ENCODE measurements around the gene ZNF207. TPM values are rescaled to one million over a fixed set of nuclear protein-coding genes. Genes with fewer than 3 reads are reported as not detected.

The ZNF207 gene
- total and polyA plus RNA-seq, 2 donors (not counting 1 experiment from before 2014, with no cell fraction given) = 135 to 314 TPM

GRCh38 chr17:32305049-32305448, 44.9 kb upstream of the ZNF207 start:
- no peaks in the 10 kb centered on the region for H3K36me3 ChIP-seq (replicated peaks in 1 of 2; ENCODE audit: control extremely low read depth in 1 of 2, control insufficient read depth in 1 of 2, extremely low read depth in 1 of 2, insufficient read depth in 2 of 2, low read length in 1 of 2)
- no peaks in the 10 kb centered on the region for H3K27me3 ChIP-seq (replicated peaks in 1 of 4; ENCODE audit: control extremely low read depth in 1 of 4, control insufficient read depth in 3 of 4, insufficient read depth in 4 of 4, low read length in 3 of 4)
- intact Hi-C loops (cut with micrococcal nuclease) = no loop called here
- WGBS (ENCODE audit: insufficient coverage) = 81% methylated on average over 9 of the region's 9 CpGs
- no peak overlapping the region for H3K27ac ChIP-seq (ENCODE audit: low read length in 2 of 2)
- H3K27me3 Mint-ChIP-seq = peaks cover 13% of the 10 kb centered on the region
- no peak overlapping the region for H3K27ac Mint-ChIP-seq
- no peak overlapping the region for H3K4me3 Mint-ChIP-seq
- DNase-seq (no peak), ATAC-seq (ENCODE audit: low read depth) (no peak)
- ChIA-PET CTCF (no interaction called here), POLR2A (interaction anchor here (0.6 kb wide), 1 partner anchor 21 kb away, joined by 5 read pairs; no protein-coding TSS in a partner anchor)
- no peaks in the 10 kb centered on the region for H3K9me3 Mint-ChIP-seq (ENCODE audit: insufficient read depth)
- no peaks in the 10 kb centered on the region for H4K20me1 ChIP-seq (ENCODE audit: control insufficient read depth, insufficient read depth, low read length, poor library complexity, severe bottlenecking)
- no peak overlapping the region for H2AFZ ChIP-seq (ENCODE audit: insufficient read depth, low read depth, low read length, poor library complexity, severe bottlenecking)
- H3K4me2 ChIP-seq (replicated peaks; ENCODE audit: low read depth, low read length, poor library complexity, severe bottlenecking) = no peak overlapping the region
- no peaks in the 10 kb centered on the region for H3K79me2 ChIP-seq (ENCODE audit: control insufficient read depth, insufficient read depth, low read length)
- TF ChIP-seq EZH2 (IDR thresholded peaks at IDR 0.05; ENCODE audit: borderline replicate concordance, insufficient read depth, low read depth, low read length, poor library complexity, severe bottlenecking) = no peak
- TF ChIP-seq, protein P1, sequence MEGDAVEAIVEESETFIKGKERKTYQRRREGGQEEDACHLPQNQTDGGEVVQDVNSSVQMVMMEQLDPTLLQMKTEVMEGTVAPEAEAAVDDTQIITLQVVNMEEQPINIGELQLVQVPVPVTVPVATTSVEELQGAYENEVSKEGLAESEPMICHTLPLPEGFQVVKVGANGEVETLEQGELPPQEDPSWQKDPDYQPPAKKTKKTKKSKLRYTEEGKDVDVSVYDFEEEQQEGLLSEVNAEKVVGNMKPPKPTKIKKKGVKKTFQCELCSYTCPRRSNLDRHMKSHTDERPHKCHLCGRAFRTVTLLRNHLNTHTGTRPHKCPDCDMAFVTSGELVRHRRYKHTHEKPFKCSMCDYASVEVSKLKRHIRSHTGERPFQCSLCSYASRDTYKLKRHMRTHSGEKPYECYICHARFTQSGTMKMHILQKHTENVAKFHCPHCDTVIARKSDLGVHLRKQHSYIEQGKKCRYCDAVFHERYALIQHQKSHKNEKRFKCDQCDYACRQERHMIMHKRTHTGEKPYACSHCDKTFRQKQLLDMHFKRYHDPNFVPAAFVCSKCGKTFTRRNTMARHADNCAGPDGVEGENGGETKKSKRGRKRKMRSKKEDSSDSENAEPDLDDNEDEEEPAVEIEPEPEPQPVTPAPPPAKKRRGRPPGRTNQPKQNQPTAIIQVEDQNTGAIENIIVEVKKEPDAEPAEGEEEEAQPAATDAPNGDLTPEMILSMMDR (IDR thresholded peaks at IDR 0.05) = no peak
- H3K9me3 ChIP-seq (ENCODE audit: control extremely low read depth in 1 of 3, control insufficient read depth in 2 of 3, insufficient read depth in 1 of 3, low read length in 2 of 3) = no peaks in the 10 kb centered on the region
- H3K9ac ChIP-seq (ENCODE audit: low read length) = no peak overlapping the region
- no peaks in the 10 kb centered on the region for H3K4me1 ChIP-seq (ENCODE audit: control insufficient read depth in 2 of 2, insufficient read depth in 2 of 2, low read length in 2 of 2)
- H3K4me3 ChIP-seq (ENCODE audit: control extremely low read depth in 1 of 5, extremely low read depth in 1 of 5, insufficient read depth in 1 of 5, low read depth in 2 of 5, low read length in 4 of 5) = no peak overlapping the region
- no peaks in the 10 kb centered on the region for H3K4me1 Mint-ChIP-seq

DNA sequence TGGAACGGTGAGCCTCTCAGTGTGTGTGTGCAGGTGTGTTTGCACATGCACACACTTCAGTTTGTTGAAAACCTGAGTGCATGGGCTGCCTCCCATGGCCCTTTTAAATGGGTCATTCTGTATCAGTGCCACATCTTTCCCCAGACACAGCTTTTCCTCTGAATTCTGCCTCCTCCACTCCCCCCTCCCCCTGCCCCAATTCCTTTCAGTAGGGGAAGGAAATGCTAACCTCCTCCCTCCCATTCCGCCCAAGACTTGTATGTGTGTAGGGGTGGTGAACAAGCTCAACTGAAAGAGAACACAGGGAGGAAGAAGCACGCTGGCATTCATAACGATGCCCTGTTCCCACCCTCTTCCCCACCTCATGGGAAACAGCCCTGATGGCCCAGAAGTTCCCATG, 42.3 kb upstream of the ZNF207 start:
- H3K4me3 Mint-ChIP-seq = no peak overlapping the region
- Histone ChIP-seq H3K9me3 (ENCODE audit: control extremely low read depth in 1 of 3, control insufficient read depth in 2 of 3, insufficient read depth in 1 of 3, low read length in 2 of 3) (no peaks in the 10 kb centered on the region), H3K4me3 (ENCODE audit: control extremely low read depth in 1 of 5, extremely low read depth in 1 of 5, insufficient read depth in 1 of 5, low read depth in 2 of 5, low read length in 4 of 5) (no peak overlapping the region), H3K79me2 (ENCODE audit: control insufficient read depth, insufficient read depth, low read length) (no peaks in the 10 kb centered on the region), H3K4me1 (ENCODE audit: control insufficient read depth in 2 of 2, insufficient read depth in 2 of 2, low read length in 2 of 2) (no peaks in the 10 kb centered on the region), H3K27ac (ENCODE audit: low read length in 2 of 2) (no peak overlapping the region), H3K4me2 (replicated peaks; ENCODE audit: low read depth, low read length, poor library complexity, severe bottlenecking) (no peak overlapping the region), H3K27me3 (replicated peaks in 1 of 4; ENCODE audit: control extremely low read depth in 1 of 4, control insufficient read depth in 3 of 4, insufficient read depth in 4 of 4, low read length in 3 of 4) (no peaks in the 10 kb centered on the region), H4K20me1 (ENCODE audit: control insufficient read depth, insufficient read depth, low read length, poor library complexity, severe bottlenecking) (no peaks in the 10 kb centered on the region), H3K9ac (ENCODE audit: low read length) (no peak overlapping the region), H2AFZ (ENCODE audit: insufficient read depth, low read depth, low read length, poor library complexity, severe bottlenecking) (peak overlapping the region; percentile 10), H3K36me3 (replicated peaks in 1 of 2; ENCODE audit: control extremely low read depth in 1 of 2, control insufficient read depth in 1 of 2, extremely low read depth in 1 of 2, insufficient read depth in 2 of 2, low read length in 1 of 2) (no peaks in the 10 kb centered on the region)
- intact Hi-C loops (cut with micrococcal nuclease) = no loop called here
- CTCF ChIA-PET = no interaction called here
- no peak for ATAC-seq (ENCODE audit: low read depth)
- no peak for TF ChIP-seq EZH2 (IDR thresholded peaks at IDR 0.05; ENCODE audit: borderline replicate concordance, insufficient read depth, low read depth, low read length, poor library complexity, severe bottlenecking)
- TF ChIP-seq, protein P1 (IDR thresholded peaks at IDR 0.05) = no peak
- peaks cover 1% of the 10 kb centered on the region for H3K4me1 Mint-ChIP-seq
- POLR2A ChIA-PET = no interaction called here
- no peak for DNase-seq
- 67% methylated on average over 1 of the region's 4 CpGs for WGBS (ENCODE audit: insufficient coverage)
- H3K27me3 Mint-ChIP-seq = peaks cover 13% of the 10 kb centered on the region
- H3K27ac Mint-ChIP-seq = no peak overlapping the region
- H3K9me3 Mint-ChIP-seq (ENCODE audit: insufficient read depth) = no peaks in the 10 kb centered on the region

All from B cell (primary cell).